NB4 (cell line): ENCODE measurements around the gene HOXB7.

ENCODE experiments used
- DNase-seq: peaks from one replicate; pipeline ENCODE4 v3.0.0; 2010; ENCODE audit warnings: low read depth
- H3K4me3 ChIP-seq: one replicate; pipeline ENCODE4 v1.5.1; 2011; ENCODE audit warnings: mild to moderate bottlenecking, low read depth, low read length, moderate library complexity
- CTCF ChIP-seq: IDR thresholded peaks from one replicate; pipeline ENCODE4 v1.5.1; 2012; ENCODE audit warnings: low read depth, low read length
- MAX ChIP-seq: IDR thresholded peaks from 2 replicates; pipeline ENCODE4 v1.6.1; 2011; ENCODE audit warnings: low read depth, low read length
- MYC ChIP-seq: IDR thresholded peaks from 2 replicates; pipeline ENCODE4 v1.6.1; 2011; ENCODE audit warnings: low read depth, low read length
- POLR2A ChIP-seq: IDR thresholded peaks from 2 replicates; pipeline ENCODE4 v1.6.1; 2011; ENCODE audit warnings: mild to moderate bottlenecking; ENCODE audit not compliant: insufficient read length; ENCODE audit errors: extremely low read depth

Gene HOXB7

GRCh38 chr17:48589831-48590606 is 20.8 kb downstream of the HOXB7 start, which contains the start of gene HOXB3:
Gene HOXB3 (minus strand): TSS chr17:48590241. CDS start chr17:48552474, 37,767 bp downstream.
- TF ChIP-seq CTCF (no peak), MAX (no peak), MYC (no peak), POLR2A (no peak)
- DNase-seq, result no peak
- H3K4me3 ChIP-seq, result no peak within 1 kb of the TSS

GRCh38 chr17:48589060-48589830 is 21.6 kb downstream of the HOXB7 start:
- TF ChIP-seq CTCF (no peak), MYC (no peak), MAX (no peak), POLR2A (no peak)
- DNase-seq, result no peak
- no peak overlapping the region for H3K4me3 ChIP-seq

GRCh38 chr17:48588528-48588927 is 22.3 kb downstream of the HOXB7 start:
- TF ChIP-seq POLR2A (no peak), CTCF (no peak), MYC (no peak), MAX (no peak)
- H3K4me3 ChIP-seq, result no peak overlapping the region
- DNase-seq, result no peak

- no peak overlapping the region for H3K4me3 ChIP-seq
- TF ChIP-seq POLR2A (no peak), CTCF (no peak), MAX (no peak), MYC (no peak)
- no peak for DNase-seq
Measured at GRCh38 chr17:48588074-48588415, 22.8 kb downstream of the HOXB7 start.

GRCh38 chr17:48587276-48588073 is 23.3 kb downstream of the HOXB7 start:
- TF ChIP-seq CTCF (no peak), POLR2A (no peak), MAX (no peak), MYC (no peak)
- DNase-seq, result no peak

More at GRCh38 chr17:48587276-48588073, 23.3 kb downstream of the HOXB7 start:
- H3K4me3 ChIP-seq, result no peak overlapping the region
